Endometrium (tissue), 2 donors: ENCODE results near the gene CREB3L2.

Experiments
- FAIRE-seq: peaks from 2 replicates; lab custom pipeline; 2012; peaks lifted over from hg19 to GRCh38; lab: Jason Lieb, UNC
- donor health status: control.
- donor health status: control.

Gene CREB3L2

DNA sequence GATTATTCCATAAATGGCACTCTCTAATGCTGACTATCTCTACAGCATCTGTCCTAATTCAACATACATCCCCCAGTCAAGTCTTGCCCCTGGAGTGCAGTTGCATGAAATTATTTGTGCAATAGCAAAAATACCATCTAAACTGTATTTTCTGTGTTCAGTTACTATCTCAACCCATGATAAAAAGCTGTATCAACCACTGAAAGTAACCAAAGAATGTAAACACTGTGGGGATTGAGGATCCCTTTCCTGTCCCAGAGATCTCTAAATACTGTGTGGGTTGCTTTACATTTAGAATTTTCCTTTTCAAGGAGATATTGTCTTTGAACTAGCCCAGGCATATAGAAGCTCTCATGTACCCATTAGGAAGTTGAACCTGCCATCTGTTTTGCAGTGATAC is 131.2 kb downstream of the CREB3L2 start:
- FAIRE-seq, result no peak

DNA sequence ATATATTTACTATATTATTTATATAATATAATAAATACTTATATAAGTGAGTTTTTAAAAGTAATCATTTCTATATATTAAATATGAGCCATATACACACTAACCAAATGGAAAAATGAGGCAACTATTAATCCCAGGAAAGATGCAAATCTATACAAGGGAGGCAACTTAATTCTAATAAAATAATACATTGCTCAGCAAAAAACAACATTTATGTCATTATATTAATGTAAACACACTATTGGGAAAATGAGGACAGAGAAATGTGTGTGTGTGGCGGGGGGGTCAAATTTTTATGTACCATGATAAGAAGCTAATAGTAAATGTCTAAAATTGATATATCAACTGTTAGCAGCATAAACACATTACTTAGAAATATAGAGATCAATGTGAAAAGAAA is 131.8 kb downstream of the CREB3L2 start:
- FAIRE-seq, result no peak

DNA sequence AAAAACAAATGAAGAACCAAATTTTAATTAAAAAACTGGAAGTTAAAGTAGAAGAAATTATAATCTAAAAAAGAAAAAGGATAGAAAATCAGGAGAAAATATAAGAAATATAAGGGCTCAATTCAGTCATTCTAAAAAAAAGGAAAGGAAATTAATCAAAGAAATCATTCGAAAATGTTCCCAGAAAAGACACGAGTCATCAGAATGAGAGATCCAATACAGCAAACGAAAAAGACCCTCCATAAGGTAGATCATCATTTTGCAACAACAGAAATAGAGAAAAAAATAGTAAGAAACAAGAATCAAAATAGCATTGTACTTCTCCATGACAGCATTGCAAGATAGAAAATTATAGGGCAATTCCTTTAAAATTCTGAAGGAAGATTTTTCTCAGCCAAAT is 132.6 kb downstream of the CREB3L2 start:
- no peak for FAIRE-seq

DNA sequence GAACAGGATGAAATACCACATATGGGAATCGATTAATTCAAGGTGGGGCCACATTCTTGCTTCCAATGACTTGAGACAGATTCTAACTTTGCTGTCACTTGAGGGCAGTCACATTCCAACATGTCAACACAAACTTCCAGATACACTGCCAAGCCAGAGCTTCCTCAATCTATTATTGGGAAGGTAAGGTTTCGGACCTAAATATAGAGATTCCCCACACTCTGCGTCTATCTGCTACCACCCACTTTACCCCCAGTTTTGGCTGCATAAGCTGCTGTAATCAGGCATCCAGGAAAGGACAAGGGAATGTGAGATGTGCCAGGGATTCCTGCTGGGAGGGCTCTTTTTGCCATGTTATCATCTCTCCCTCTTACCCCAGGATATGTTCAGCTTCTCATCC is 134.6 kb downstream of the CREB3L2 start:
- no peak for FAIRE-seq

DNA sequence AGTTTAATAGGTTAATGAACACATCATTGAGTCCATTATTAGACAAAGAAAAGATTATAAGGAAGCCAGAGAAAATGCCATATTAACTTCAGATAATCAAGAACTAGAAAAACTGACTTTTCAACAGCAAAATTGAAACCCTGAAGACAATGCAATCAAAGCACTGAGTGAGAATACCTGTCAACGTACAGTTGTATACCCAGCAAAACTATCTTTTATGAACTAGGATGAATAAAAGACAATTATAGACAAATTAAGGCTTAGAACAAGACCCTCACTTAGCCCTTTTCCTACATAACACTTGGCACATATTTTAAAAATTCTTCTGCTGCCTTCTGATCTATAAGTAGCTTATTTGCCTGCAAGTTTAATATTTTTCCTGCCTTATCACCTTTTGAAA is 136.1 kb downstream of the CREB3L2 start:
- FAIRE-seq, result no peak

DNA sequence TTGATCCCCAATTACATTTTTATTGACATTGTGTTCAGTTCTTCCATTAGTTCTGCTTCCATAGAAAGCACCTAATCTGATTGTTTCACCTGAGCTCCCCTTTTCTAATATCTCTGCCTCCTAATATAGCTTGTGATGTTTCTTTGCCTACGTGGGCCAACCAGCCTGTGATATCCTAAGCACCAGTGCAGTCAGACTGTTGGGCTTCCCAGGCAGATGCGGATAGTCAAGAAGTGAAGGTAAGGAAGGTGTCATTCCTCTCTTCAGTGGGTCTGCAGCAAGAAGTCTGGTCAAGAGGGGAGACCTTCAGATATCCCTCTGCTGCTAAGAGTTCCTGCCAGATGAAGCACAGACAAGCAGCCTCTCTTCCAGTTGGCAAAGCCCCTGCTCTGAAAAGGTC is 138.9 kb downstream of the CREB3L2 start:
- FAIRE-seq, result no peak

DNA sequence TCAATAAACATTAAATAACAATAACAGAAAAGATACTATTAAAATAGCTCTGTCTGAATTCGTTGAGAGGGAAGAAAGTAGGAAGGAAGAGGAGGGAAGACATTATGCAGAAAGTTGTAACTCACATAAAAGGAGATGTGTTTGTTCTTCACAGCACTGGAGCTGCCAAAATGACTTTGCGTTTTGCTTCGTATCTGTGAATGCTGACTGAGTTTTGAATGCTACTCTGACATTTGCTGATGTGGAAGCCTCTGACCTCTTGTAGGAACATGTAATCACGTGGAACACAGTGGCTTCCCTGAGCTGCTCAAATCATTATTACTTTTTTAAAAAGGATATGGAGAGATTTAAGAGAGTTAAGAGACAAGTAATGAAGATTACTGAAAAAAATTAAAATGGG is 139.5 kb downstream of the CREB3L2 start:
- no peak for FAIRE-seq

DNA sequence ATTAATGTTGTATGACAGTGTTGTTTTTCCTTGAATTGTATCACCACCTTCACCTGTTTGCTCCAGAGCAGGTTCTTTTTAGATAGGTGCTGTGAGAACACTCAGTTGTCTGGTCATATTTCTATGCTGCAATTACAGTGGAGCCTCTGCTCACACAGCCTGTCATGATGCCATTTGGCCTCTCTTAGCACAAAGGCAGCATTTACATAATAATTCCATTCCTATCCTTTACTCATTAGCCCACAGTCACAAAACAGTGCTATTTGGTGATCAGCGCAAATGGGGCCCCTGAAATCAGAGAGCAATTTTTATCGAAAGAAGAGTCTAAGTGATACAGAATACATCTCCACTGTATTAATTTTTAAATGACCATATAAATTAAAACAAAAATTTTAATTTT is 141.3 kb downstream of the CREB3L2 start:
- FAIRE-seq, result no peak

DNA sequence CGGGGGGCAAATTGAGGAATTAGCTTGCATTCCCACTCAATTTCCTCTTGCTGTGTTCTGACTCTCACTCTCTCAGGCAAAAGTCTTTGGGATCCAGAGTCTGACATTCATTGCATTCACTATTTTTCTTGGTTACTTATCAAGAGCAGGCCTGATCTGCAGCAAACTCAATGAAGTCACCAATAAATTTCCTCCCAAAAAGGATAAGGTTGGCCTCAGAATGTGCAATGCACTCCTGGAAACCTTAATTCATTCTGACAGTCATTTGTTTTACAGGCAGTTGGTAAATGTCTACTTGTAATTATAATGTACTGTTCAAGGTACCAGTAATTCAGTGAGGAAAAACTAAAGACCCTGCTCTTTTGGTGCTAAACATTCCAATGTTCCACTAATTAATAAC is 148.8 kb downstream of the CREB3L2 start:
- FAIRE-seq, result no peak

DNA sequence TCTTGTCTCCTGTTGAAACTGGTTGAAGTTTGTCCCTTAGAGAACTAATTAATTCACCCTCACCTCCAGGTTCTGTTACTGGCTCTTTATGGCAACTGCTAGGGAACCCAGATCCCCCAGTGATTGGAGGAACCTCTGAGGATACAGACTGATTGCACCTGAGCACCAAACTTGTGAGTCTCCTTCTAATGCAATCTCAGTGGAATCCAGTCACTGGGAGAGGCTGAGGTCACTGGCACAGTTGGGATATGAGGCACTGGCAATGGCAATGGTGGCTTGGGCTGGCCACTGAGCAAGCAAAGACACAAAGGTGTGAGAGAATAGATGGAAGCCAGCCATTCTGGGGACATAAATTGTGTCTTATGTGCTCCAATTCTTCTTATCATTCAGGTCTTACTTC is 149.8 kb downstream of the CREB3L2 start:
- no peak for FAIRE-seq

DNA sequence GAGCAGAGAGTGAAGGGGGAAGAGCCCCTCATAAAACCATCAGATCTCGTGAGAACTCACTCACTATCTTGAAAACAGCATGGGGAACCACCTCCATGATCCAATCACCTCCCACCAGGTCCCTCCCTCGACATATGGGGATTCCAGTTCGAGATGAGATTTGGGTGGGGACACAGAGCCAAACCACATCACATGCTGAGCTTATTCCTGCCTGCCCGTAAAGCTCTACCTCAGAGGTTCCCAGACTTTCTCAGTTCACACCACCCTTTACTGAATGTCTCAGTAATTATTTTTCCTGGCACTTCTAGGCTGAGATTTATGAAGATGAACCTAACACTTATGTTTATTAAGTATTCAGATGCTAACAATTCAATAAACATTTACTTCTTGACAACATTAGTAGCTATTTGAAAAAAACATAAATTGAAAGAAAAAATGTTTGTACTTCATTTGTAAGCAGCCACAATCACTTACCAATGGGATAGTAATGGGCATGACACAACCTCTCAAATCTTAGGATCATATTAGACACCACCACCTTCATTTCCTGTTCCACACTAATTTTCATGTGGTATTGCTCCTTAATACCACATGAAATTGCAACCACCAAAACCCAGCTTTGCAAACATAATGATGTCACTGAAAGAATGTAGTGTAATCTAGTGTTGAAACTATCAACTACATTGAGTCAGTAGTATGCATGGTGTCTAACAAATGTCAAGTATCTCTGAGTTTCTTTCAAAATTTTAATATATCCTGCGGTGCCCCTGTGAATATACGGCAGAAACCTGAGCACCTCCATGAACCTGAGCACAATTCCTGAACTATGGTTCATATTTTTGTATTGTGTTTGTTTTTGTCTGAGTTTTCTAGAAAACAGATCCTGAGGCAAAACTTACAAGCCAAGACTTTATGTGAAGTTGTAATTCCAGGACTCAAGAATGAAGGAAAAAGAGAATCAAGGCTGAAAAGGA is 150.6 kb downstream of the CREB3L2 start:
- no peak for FAIRE-seq

DNA sequence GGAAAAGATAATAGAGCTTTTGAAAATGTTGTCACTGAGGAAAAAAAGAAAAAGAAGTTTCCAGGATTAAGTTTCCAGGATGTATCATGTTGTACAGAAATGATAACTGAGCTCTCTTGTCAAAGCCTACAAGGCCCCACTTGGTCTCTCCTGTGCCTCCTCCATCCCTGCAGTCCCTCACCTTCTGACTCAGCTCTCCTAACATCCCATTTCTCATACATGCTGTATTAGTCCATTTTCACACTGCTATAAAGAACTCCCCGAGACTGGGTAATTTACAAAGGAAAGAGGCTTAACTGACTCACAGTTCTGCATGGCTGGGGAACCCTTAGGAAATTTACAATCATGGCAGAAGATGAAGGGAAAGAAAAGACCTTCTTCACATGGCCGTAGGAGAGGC is 151.3 kb downstream of the CREB3L2 start:
- FAIRE-seq, result no peak

DNA sequence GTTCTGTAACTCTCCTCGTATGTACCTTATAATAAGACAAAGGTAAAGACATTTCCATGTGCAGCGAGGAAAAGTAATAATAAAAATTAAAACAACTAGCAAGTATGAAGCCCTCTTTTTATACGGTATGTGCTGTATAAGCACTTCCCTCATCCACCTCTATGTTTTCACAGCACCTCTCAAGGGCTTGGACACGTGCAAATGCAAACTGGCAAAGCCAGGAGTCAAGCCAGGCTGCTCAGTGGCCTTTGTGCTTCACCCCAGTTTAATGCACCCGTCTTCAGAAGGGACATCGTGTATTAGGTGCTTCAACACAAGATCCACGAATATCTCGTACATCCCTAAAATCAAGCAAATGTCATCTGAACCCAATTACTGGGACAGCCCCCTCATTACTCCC is 153.8 kb downstream of the CREB3L2 start:
- no peak for FAIRE-seq

DNA sequence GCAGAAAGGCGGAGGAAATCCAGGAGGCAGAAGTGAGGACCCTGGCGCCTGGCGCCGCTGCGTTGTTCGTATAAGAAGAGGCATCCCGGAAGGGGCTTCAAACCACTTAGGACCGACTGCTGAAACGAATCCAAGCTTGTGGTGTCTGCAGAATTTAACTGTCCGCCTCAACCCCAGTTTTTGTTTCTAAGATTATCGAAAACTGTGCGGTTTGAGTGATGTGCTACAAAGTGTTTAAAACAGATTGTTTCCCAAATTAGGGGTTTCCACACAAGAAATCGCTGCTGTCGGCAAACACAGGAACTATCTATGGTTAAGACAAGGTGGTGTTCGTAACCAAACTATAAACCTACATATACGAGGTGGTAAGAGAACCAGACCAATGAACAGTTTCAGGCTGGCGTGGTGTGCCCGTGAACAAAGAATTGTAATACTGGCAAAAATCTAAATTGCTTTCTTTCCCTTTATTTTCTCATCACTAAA is 154.3 kb downstream of the CREB3L2 start:
- FAIRE-seq, result no peak

DNA sequence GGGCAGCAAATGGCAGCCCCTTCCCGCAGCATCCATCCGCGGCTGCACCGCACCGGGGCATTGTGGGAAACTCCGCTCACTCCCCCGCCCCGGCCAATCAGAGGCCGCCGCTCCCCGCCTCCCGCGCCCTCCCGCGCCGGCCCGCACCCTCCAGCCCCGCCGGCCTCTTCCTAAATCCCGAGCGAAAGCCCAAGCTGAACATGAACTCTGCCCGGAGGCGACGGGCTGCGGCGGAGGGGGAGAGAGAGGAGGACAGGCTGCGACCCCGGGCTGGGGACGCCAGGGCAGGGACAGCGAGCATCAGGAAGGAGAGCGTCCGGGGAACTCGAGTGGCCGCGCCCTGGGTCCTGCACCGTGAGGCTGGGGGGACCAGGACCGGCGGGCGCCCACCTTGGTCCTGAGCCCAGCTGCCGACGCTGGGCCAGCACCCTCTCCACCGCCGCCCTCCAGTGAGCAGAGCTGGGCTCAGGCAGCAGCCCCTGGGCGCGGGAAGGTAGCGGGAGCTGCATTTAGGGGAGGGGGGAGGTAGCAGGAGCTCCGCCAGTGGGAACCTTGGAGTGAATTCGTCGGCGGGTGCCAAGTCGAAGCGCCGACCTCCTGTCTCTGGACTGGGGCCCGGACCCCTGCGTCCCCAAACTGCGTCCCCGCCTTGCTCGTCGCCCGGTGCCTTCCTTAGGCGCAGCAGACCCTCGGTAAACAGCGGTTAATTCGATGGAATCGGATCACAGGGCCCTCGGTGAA is 154.9 kb downstream of the CREB3L2 start, which contains the start of gene DGKI:
Gene DGKI (minus strand): TSS at position 148 of the 741 bp plus-strand sequence.
- FAIRE-seq, result no peak

DNA sequence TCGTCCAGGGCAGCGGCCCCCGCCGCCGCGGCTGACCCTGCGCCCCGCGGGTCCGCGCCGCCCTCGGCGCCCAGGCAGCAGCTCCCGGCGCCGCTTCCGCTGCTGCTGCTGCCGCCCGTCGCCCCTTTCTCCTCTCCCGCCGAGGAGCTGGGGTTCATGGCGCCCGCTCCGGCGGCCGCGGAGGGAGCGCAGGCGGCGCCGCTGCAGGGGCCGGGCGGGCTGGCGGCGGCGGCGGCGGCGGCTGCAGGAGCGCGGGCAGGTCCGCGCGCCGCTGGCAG is 155.4 kb downstream of the CREB3L2 start:
- no peak for FAIRE-seq

DNA sequence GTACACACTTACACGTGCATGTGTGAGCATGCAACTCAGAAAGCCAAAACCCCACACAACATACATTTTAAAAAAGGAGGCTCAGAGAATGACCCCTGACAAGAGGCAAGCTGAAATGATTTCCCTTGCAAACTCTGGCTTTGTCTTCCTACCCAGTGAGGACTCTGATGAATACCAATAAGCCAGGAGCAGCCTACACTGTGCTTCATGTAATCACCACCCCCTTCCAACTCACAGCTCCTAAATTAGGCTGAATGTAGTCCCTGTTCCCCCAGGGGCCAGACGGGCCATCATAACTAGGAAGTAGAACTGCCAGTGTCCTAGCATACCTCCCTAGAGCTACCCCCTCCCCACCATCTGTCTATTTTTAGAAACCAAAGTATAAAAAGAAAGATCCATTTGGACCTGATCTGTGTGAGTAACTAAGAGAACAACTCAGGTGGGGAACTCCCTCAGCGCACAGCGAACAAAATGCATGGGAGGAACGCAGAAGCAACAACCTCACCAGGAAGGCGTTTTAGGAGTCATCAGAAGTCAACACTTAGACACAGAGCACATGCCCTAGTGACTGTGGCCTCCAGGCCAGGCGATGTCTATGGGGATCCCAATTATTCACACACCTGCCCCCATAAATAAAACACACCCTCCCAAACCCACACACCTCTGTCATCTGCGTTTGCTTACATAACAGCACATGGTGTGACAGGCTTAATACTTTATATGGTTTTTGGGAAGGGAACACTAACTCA is 157.0 kb downstream of the CREB3L2 start:
- no peak for FAIRE-seq

DNA sequence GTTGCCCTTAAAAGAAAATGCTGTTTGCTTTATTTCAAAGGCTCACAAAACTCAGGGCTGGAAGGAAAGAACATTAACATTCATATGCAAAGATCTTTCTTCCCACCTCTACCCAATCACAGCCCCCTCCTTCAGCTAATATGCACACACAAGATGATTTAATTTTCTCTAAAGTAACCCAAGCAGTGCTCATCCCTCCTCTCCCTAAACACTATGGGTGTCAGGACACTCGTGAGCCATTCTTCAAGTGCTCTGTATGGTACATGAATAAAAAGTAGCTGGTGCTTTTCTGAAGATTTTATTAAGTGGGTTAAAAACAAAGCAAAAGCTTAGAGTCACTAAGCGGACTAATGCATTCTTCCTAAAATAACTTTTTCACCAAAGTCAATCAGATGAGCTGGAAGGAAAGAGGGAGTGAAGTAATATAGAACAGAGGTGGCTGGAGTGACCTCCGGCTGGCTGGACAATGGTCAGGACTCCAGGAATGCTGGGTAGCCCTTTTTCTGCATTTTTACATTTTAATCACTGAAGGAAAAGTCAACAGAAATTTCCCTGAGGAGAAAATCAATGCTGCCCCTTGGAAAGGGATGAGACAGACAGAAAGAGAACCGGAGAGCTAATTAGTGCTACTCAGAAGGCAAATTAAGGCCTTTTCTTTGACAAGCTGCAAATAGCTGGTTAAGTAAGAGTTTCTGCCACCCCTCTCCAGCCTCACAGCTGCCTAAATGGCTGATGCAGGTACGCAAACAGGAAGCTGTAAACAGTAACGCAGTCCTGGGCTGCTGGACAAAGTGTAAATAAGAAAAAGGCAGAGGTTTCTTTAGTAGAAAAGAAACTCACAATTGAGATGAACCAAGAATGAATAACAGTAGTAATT is 161.7 kb downstream of the CREB3L2 start:
- no peak for FAIRE-seq

DNA sequence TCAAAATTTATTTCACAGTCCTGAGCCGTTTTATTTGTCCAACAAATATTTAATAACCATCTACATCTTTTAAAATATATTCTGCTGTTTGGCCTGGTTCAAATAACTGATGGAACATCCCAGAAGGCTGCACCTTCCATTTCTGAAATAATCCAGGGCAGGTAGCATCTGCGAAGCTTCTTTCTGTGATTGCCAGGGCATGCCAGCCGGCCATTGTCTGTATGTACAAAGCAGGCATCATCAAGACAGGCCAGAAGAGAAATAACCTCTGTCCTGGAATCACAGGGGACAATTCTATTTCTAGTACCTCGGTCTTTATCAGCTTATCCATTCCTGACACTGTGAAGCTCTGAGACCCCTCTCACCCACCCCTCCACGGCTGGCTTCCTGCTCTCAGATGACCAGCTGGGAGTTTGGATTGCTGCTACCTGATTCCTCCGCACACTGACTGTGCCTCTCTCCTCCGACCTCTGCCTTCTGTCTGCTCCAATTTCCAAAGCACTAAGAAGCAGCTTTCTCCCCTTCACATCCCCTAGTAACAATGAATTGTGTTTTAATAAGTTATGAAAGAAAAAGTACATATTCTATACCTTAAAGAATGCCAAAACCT is 163.1 kb downstream of the CREB3L2 start:
- no peak for FAIRE-seq

DNA sequence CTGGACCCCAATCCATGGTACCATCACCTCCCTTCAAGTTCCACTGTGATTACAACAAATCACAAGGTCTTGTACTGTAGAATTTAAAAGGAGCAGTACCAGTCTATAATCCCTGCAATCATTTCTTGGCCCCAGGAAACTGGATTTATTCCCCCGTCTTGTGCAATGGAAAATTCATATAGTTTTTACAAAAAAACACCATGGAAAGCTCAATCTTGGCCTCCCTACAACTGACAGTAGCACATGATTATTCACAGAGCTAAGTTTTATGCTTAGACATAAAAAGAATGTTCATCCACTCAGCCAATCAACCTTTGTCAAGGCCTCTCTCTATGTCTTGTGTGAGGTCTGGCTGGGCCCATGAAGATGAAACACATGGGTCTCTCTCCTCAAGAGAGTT is 165.3 kb downstream of the CREB3L2 start:
- no peak for FAIRE-seq

DNA sequence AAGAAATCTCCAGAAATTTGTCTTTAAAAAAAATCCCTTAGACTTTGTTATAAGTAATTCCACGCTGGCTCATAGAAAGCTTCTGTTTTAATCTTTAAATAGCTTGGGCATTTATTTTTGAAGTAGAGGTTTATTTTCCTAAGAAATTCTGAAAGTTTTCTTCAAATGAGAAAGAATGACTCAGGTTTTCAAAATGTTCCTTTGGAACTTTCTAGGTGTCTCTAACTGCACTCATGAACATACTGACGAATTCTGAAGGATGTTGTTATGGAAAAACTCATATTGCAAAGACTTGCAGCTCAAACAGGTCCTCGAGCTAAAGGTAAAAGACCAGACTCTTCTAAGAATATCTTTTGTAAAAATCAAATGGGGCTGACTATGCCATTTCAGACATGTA is 165.8 kb downstream of the CREB3L2 start:
- FAIRE-seq, result no peak
